MCF 10A (cell line): Measurements from ENCODE around the gene SHC3. TPM values are rescaled to one million over a fixed set of nuclear protein-coding genes. Genes with fewer than 3 reads are reported as not detected.
A peak's percentile ranks its signal among the peaks of the same experiment; 100 is the strongest.

Experiments
- BruUV-seq: library from RNA; stranded (reverse); fragments of 400-500 nt; replicated peaks from 2 replicates; lab custom pipeline; 2021; lab: Mats Ljungman, UMichigan
- CTCF ChIA-PET: fragments of 300-600 bp; sonication (Branson Sonifier 250); formaldehyde crosslinking; extraction: SDS; loops from one replicate; lab custom pipeline; 2021; ENCODE audit warnings: antibody characterized with exemption, inconsistent platforms; lab: Yijun Ruan, JAX
- POLR2A ChIA-PET: fragments of 300-600, 350-650 bp; sonication (Branson Sonifier 250); formaldehyde crosslinking; extraction: SDS; loops from one replicate; lab custom pipeline; 2020; ENCODE audit warnings: antibody characterized with exemption, inconsistent platforms; lab: Yijun Ruan, JAX
- DNase-seq: peaks from one replicate; pipeline ENCODE4 v3.0.0-alpha.2; 2018; ENCODE audit not compliant: unreplicated experiment
- H3K27ac Mint-ChIP-seq: one replicate; pipeline ENCODE4 v1.8.0; 2022; ENCODE audit warnings: mild to moderate bottlenecking, low read depth, mixed read lengths; ENCODE audit not compliant: unreplicated experiment
- H3K27me3 Mint-ChIP-seq: one replicate; pipeline ENCODE4 v1.8.0; 2022; ENCODE audit warnings: mixed read lengths; ENCODE audit not compliant: insufficient read depth, unreplicated experiment
- H3K36me3 Mint-ChIP-seq: one replicate; pipeline ENCODE4 v1.8.0; 2022; ENCODE audit warnings: mild to moderate bottlenecking, moderate library complexity, mixed read lengths; ENCODE audit not compliant: insufficient read depth, unreplicated experiment
- H3K4me1 Mint-ChIP-seq: one replicate; pipeline ENCODE4 v1.8.0; 2022; ENCODE audit warnings: mixed read lengths; ENCODE audit not compliant: insufficient read depth, unreplicated experiment
- H3K4me3 Mint-ChIP-seq: one replicate; pipeline ENCODE4 v1.8.0; 2022; ENCODE audit warnings: mild to moderate bottlenecking, moderate library complexity, mixed read lengths; ENCODE audit not compliant: unreplicated experiment
- H3K9me3 Mint-ChIP-seq: one replicate; pipeline ENCODE4 v1.8.0; 2022; ENCODE audit warnings: mixed read lengths; ENCODE audit not compliant: unreplicated experiment
- CTCF ChIP-seq: fragments of 200-600 bp; IDR thresholded peaks from one replicate; pipeline ENCODE4 v1.8.0; 2022; ENCODE audit warnings: antibody characterized with exemption, mild to moderate bottlenecking; ENCODE audit not compliant: unreplicated experiment
- intact Hi-C: fragments of 100-400 bp; cut with micrococcal nuclease; formaldehyde crosslinking; loops from 2 replicates; pipeline ENCODE4 v1.14.1; 2022
- total RNA-seq: library from RNA; stranded (reverse); gene quantifications from 2 replicates; pipeline ENCODE4 v1.2.3, GENCODE V29; 2022

The SHC3 gene
- total RNA-seq, 1 experiment from 2014 or later = 0.02 TPM

- intact Hi-C loops = no loop called here
- ChIA-PET POLR2A (no interaction called here), CTCF (no interaction called here)
- BruUV-seq = no TSS peak
- no peak for TF ChIP-seq CTCF
- no peaks in the 10 kb centered on the region for H3K4me1 Mint-ChIP-seq
- peak; percentile 34 for DNase-seq
- no peaks in the 10 kb centered on the region for H3K36me3 Mint-ChIP-seq
- H3K9me3 Mint-ChIP-seq = no peaks in the 10 kb centered on the region
- no peak overlapping the region for H3K4me3 Mint-ChIP-seq
- H3K27me3 Mint-ChIP-seq = no peaks in the 10 kb centered on the region
- H3K27ac Mint-ChIP-seq = no peak overlapping the region
Measured at GRCh38 chr9:88957526-88957925, 221.1 kb downstream of the SHC3 start.

Other genes with a start within 250 kb of the SHC3 start
- 2.7 and 2.8 TPM in 2 replicates for gene S1PR3, start 187.3 kb downstream of the SHC3 start, total RNA-seq
- 82.2 and 90.4 TPM in 2 replicates for gene CKS2, start 132.4 kb upstream of the SHC3 start, total RNA-seq
- 36.4 and 38.9 TPM in 2 replicates for gene SECISBP2, start 139.7 kb upstream of the SHC3 start, total RNA-seq